Large intestine (tissue), 3 donors: Measurements from ENCODE around the gene IGF1R. TPM values are rescaled to one million over a fixed set of nuclear protein-coding genes. Genes with fewer than 3 reads are reported as not detected.

Experiments
- DNase-seq, 2 donors: peaks; one replicate each; pipeline versions ENCODE4 v3.0.0 to v3.0.0-alpha.2; 2013
- H3K27ac ChIP-seq: one replicate; pipeline ENCODE4 v1.5.1; 2013; ENCODE audit warnings: low read length
- H3K27me3 ChIP-seq: 2 replicates; pipeline ENCODE4 v1.6.1; 2013; ENCODE audit warnings: low read length; ENCODE audit not compliant: control insufficient read depth, insufficient read depth
- H3K36me3 ChIP-seq: 2 replicates; pipeline ENCODE4 v1.6.1; 2013; ENCODE audit warnings: low read length; ENCODE audit not compliant: control insufficient read depth, insufficient read depth
- H3K4me1 ChIP-seq: one replicate; pipeline ENCODE4 v1.6.1; 2013; ENCODE audit warnings: low read length; ENCODE audit not compliant: control insufficient read depth, insufficient read depth
- H3K4me3 ChIP-seq: one replicate; pipeline ENCODE4 v1.5.1; 2013; ENCODE audit warnings: low read length
- H3K9me3 ChIP-seq: one replicate; pipeline ENCODE4 v1.6.1; 2013; ENCODE audit warnings: mild to moderate bottlenecking, low read depth, low read length, moderate library complexity; ENCODE audit not compliant: control insufficient read depth
- WGBS: methylation state at CpG from one replicate; pipeline ENCODE4 v1.1.5; 2013; ENCODE audit warnings: low lambda C conversion rate; ENCODE audit not compliant: insufficient coverage; 5-methylcytosine and 5-hydroxymethylcytosine counted together
- polyA plus RNA-seq: library from polyadenylated mRNA; unstranded; fragments of 120-200 nt; gene quantifications from one replicate; pipeline ENCODE4 v1.2.1, GENCODE V29; 2013

The IGF1R gene
- polyA plus RNA-seq, 1 donor, result 22.5 TPM

DNA sequence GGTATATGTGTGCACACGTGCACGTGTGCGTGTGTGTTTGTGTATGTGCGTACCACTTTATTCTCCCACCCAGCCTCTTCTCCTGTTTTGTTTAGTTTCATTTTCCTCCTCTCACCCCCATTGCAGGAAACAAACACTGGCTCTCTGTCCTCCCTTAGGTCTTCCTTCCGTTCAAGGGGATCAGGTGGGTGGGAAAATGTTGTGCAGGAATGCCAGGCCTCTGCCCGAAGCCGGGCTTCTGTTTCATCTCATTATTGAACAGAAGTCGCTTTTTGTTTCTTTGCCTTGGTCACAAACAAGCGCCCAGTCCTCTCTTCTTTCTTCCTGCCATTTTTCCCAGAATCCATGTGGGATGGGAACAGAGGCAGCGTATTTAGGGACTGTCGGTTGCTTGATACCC is 69.6 kb downstream of the IGF1R start:
- no peak overlapping the region for H3K27ac ChIP-seq
- H3K27me3 ChIP-seq, result no peaks in the 10 kb centered on the region
- no peaks in the 10 kb centered on the region for H3K36me3 ChIP-seq
- H3K9me3 ChIP-seq, result no peaks in the 10 kb centered on the region
- H3K4me3 ChIP-seq, result no peak overlapping the region
- 83% methylated on average over 3 of the region's 11 CpGs for WGBS
- H3K4me1 ChIP-seq, result peaks cover 9% of the 10 kb centered on the region
- no peak for DNase-seq

DNA sequence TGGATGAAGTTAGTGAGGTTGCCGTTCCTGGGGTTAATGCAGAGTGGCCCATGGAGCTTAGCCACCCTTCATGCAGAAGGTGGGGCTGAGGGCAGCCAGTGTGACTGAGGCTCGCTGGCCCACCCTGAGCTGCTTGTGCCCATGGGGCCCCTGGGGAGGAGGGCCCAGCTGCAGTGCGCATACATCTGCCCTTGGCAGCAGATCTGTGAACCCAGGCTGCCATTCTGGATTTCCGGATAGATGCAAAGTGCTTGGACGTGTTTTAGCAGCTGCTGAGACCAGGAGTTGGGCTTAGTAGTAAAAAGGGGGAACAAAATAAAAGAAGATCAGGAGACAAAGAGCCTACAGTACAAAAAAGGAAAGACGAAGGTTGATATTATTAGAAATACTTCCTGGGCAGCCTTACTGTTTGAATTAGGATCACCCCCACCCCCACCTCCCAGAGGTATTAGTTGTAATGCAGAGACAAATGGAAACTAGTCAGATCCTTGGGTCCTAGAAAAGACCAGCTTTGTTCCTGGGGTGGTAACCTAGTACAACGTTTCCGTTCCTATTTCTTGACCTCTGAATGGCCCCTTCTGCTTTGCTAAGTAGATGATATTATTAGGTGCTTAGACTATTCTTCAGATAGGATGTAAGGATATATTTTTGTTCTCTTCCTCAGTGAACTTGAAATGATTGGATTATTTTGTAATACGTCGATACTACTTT is 70.2 kb downstream of the IGF1R start:
- Histone ChIP-seq H3K36me3 (no peaks in the 10 kb centered on the region), H3K4me3 (no peak overlapping the region), H3K9me3 (no peaks in the 10 kb centered on the region), H3K27me3 (no peaks in the 10 kb centered on the region), H3K4me1 (peaks cover 16% of the 10 kb centered on the region), H3K27ac (no peak overlapping the region)
- 100% methylated on average over 2 of the region's 10 CpGs for WGBS
- no peak for DNase-seq

GRCh38 chr15:98719137-98719740 is 70.9 kb downstream of the IGF1R start:
- no peaks in the 10 kb centered on the region for H3K9me3 ChIP-seq
- WGBS, result no CpG with 5 or more reads among the region's 5 CpGs
- no peaks in the 10 kb centered on the region for H3K27me3 ChIP-seq
- H3K4me1 ChIP-seq, result peaks cover 20% of the 10 kb centered on the region
- no peak for DNase-seq
- H3K36me3 ChIP-seq, result no peaks in the 10 kb centered on the region
- H3K27ac ChIP-seq, result no peak overlapping the region
- no peak overlapping the region for H3K4me3 ChIP-seq

DNA sequence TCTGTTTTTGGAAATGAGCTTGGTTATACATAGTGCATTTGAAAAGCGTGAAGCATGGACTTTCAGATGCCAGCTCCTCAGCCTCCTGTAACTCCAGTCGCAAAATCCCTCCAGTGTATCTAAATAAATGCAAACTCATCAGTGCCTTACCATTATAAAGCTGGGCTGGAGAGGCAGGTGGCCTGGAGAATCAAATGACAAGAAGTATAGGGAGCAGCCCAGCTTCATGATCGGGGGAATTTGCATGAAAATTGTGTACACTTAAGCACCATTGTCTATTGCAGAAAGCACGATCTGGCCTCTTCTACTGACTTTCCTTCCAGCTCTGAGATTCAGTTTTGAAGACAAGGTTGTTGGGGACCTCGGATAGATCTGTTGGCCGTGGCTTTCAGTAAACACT is 71.7 kb downstream of the IGF1R start:
- DNase-seq, result no peak
- Histone ChIP-seq H3K4me1 (peaks cover 28% of the 10 kb centered on the region), H3K36me3 (no peaks in the 10 kb centered on the region), H3K9me3 (no peaks in the 10 kb centered on the region), H3K4me3 (no peak overlapping the region), H3K27me3 (no peaks in the 10 kb centered on the region), H3K27ac (no peak overlapping the region)
- WGBS, result no CpG with 5 or more reads among the region's 6 CpGs

DNA sequence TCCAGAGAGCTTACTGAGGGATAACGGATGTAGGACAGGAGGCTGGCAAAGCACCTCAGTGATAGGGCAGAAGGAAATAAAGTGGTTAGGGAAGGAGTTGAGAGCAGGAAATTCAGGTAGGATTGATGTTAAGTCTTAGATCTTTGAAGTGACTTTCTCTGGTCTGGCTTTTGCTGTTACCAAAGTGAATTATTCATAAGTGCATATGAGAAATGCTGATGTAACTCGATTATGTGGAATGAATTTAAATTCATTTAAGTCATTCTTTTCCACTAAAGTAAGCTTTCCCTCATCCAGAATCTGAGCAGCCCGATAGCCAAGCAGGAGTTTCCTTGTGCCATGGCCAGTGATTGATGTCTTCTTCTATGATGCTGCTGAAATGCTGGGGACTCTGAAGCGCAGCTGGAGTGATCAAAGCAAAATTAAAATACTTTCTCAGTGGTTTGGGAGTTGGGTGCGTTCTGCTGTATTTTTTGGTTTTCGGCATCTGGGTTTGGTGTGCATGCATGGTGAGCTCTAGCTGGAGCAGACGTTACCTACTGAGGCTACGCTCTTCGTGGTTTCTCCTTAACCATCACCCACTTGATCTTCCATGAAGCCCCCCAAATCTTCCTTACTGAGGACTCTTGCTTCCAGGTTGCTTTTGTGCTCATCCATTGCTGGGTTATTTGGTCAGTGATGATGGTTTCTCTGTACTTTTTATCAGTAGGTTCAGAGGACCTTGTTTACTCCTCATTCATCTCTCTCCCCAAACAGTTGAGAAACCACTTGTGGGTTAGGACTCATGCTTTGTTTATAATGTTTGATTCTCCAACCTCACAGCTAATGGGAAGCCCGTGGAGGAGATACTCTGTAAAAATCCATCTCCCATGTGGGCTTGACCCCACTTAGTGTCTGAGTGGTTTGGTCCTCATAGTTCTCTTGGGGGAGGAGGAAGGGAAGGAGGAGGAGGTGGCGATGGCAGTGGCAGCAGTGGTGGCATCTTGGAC is 72.5 kb downstream of the IGF1R start:
- Histone ChIP-seq H3K9me3 (no peaks in the 10 kb centered on the region), H3K27ac (no peak overlapping the region), H3K4me1 (peaks cover 35% of the 10 kb centered on the region), H3K4me3 (no peak overlapping the region), H3K27me3 (no peaks in the 10 kb centered on the region), H3K36me3 (no peaks in the 10 kb centered on the region)
- no peak for DNase-seq
- 100% methylated on average over 2 of the region's 11 CpGs for WGBS

DNA sequence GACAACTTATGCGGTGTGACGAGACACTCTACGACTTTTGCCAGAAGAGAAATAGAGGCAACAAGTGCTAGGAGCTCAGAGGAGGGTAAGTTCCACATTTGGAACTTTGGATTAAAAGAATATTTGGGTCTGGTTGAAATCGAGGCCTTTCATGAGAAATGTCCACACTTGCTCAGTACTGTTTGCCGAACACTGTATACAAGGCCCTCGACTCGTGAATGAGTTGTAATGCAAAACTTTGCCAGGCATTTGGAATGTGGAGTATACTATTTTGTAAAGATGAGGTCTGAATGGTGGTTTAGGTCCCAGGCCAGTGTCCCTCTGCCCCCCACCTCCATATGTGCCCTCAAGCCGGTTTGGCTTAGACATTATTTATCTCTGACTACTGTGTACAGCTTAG is 73.9 kb downstream of the IGF1R start:
- Histone ChIP-seq H3K4me1 (peaks cover 40% of the 10 kb centered on the region), H3K4me3 (no peak overlapping the region), H3K27ac (peak overlapping the region; percentile 95), H3K36me3 (no peaks in the 10 kb centered on the region), H3K9me3 (no peaks in the 10 kb centered on the region), H3K27me3 (no peaks in the 10 kb centered on the region)
- DNase-seq, result no peak
- WGBS, result no CpG with 5 or more reads among the region's 8 CpGs

DNA sequence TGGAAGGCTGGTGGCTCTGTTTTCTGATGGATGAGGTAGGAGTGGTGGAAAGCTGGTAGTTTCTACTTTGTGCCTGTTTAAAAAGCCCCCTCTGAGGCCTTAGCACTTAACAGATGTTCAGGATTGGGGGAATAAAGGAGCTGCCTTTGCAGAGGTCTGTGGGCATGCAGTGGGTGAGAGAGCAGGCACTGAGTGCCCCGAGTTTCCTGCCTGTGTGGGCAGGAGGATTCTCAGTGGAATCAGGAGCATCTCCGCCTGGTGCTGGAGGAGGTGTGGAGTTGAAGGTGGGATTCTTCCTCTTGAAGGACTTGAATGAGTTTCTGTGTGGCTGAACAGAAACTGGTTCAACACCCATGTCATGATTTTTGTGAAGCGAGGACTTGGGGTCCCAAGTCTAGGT is 74.3 kb downstream of the IGF1R start:
- Histone ChIP-seq H3K9me3 (no peaks in the 10 kb centered on the region), H3K27me3 (no peaks in the 10 kb centered on the region), H3K4me1 (peaks cover 43% of the 10 kb centered on the region), H3K4me3 (no peak overlapping the region), H3K27ac (peak overlapping the region; percentile 95), H3K36me3 (no peaks in the 10 kb centered on the region)
- no peak for DNase-seq
- WGBS, result no CpG with 5 or more reads among the region's 3 CpGs

DNA sequence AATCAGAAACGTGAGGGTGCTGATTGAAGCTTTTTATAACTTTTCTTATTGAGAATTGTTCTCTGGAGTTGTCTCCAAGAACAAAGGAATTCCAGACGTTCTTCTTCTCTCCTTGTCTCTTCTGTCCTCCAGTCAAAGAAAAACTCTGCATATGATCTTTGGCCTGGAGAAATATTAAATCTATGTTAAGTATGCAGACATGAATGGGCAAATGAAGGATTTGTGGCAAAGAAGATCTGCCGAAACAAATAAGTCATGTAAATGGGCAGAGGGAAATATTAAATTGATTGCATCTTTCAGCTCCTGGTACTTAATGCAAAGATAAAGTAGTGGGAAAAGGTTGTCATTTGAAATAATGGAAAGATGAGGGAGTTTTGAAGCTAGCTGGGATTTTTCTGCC is 74.9 kb downstream of the IGF1R start:
- 33% methylated on average over 3 of the region's 3 CpGs for WGBS
- H3K27ac ChIP-seq, result peak overlapping the region; percentile 95
- H3K4me3 ChIP-seq, result no peak overlapping the region
- no peaks in the 10 kb centered on the region for H3K27me3 ChIP-seq
- no peaks in the 10 kb centered on the region for H3K9me3 ChIP-seq
- no peak for DNase-seq
- peaks cover 46% of the 10 kb centered on the region for H3K4me1 ChIP-seq
- H3K36me3 ChIP-seq, result no peaks in the 10 kb centered on the region

DNA sequence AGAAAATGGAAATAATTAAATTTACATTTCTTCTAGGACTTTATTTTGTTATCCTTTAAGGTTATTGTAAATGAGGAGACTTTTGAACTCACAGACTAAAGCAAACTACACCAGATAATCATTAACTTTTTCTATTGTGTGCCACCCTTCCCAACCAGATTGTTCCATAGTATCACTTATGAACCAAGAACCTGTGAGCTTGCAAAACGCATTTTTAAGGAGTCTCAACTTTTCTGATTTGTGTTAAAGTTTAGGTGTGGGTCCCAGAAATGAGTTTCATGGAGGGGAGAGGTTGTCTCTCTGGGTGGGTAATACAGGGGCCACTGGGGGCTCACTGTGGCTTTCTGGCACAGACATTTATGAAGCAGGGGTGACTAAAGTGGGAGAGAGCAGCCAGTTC is 75.7 kb downstream of the IGF1R start:
- Histone ChIP-seq H3K4me3 (no peak overlapping the region), H3K36me3 (no peaks in the 10 kb centered on the region), H3K27me3 (no peaks in the 10 kb centered on the region), H3K4me1 (peaks cover 55% of the 10 kb centered on the region), H3K27ac (peak overlapping the region; percentile 95), H3K9me3 (no peaks in the 10 kb centered on the region)
- DNase-seq, result peak; percentile 62 to 86
- 50% methylated on average over 1 of the region's 1 CpG for WGBS

- DNase-seq, result peak; percentile 64 to 87
Observed at GRCh38 chr15:98724494-98724893, 76.2 kb downstream of the IGF1R start.

More at GRCh38 chr15:98724494-98724893, 76.2 kb downstream of the IGF1R start:
- no peak overlapping the region for H3K4me3 ChIP-seq
- WGBS, result no CpG with 5 or more reads among the region's 9 CpGs
- H3K4me1 ChIP-seq, result peaks cover 58% of the 10 kb centered on the region
- H3K9me3 ChIP-seq, result no peaks in the 10 kb centered on the region
- peak overlapping the region; percentile 95 for H3K27ac ChIP-seq
- no peaks in the 10 kb centered on the region for H3K36me3 ChIP-seq
- no peaks in the 10 kb centered on the region for H3K27me3 ChIP-seq
